ENCODE measurements around the gene COL1A1. TPM values are rescaled to one million over a fixed set of nuclear protein-coding genes. Genes with fewer than 3 reads are reported as not detected.

COL1A1 gene
- total RNA-seq, 1 experiment from 2014 or later: 104 TPM

DNA sequence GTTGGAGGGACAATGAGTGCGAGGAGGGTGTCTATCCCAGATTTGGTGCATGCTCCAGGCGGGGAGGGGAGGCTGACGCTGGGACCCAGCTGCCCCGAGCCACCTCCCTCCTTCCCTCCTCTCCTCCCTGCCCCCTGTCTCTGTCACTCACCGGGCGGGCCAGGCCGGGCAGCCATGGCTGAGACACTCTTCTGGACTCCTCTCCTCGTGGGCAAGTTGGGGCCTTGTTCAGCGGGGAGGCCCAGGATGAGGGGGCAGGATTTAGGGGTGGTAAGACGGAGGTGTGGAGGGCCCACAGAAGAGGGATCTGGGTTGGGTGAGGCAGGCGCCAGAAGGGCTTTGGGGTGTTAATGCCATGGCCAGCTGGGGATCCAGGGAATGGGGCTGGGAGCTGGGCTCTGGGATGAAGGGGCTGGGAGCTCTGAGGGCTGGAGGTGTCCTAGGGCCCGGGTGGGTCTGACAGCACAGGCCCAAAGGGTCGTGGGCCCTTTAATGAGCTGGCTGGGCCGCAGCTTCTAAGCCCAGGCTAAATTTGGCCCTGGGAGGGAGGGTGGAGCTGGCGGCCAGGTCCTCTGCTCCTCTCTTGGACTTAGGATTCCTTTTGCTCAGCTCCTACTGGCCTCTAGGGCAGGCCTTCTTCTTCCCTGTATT is 35.4 kb downstream of the COL1A1 start, which contains the start of gene SGCA:
TSS of gene SGCA (plus strand) at position 139 of the 651 bp plus-strand sequence. CDS start at position 175, 36 bp downstream.
- H4K5ac ChIP-seq (ENCODE audit: insufficient read length, low read depth, low read length): no peak within 1 kb of the TSS
- H3K9ac ChIP-seq (ENCODE audit: extremely low read depth, insufficient read length, low read length): no peak within 1 kb of the TSS
- Mint-ChIP-seq H3K36me3 (ENCODE audit: insufficient read depth in 1 of 3, low read depth in 3 of 3) (no peaks in the 10 kb centered on the region), H3K4me1 (peaks cover 18 to 51% of the 10 kb centered on the region in 2 experiments), H3K9me3 (no peaks in the 10 kb centered on the region; a peak in 1 of 5 replicates), H3K27me3 (ENCODE audit: low read depth) (peaks cover 18% of the 10 kb centered on the region), H3K27ac (peak within 1 kb of the TSS; percentile 5 to 47 (median 45); a peak in 3 of 7 replicates), H3K4me3 (no peak within 1 kb of the TSS; a peak in 1 of 5 replicates)
- H4K91ac ChIP-seq (ENCODE audit: insufficient read length, low read depth, low read length): no peak within 1 kb of the TSS
- peaks cover 3% of the 10 kb centered on the region; the same call in 1 of the 2 replicates for H3K4me1 ChIP-seq (ENCODE audit: insufficient read depth, low read length)
- peaks cover 9% of the 10 kb centered on the region for H3K23me2 ChIP-seq (ENCODE audit: insufficient read length, low read depth, low read length, poor library complexity, severe bottlenecking)
- H2BK12ac ChIP-seq (ENCODE audit: insufficient read length, low read depth, low read length): no peak within 1 kb of the TSS
- no peak within 1 kb of the TSS for H3K14ac ChIP-seq (ENCODE audit: insufficient read depth, low read length)
- no peak within 1 kb of the TSS for H3T11ph ChIP-seq (ENCODE audit: low read length)
- H2BK15ac ChIP-seq (ENCODE audit: low read depth, low read length): no peak within 1 kb of the TSS
- H3K9me3 ChIP-seq (ENCODE audit: control insufficient read depth, low read depth, low read length): no peaks in the 10 kb centered on the region
- no peak within 1 kb of the TSS for H3K23ac ChIP-seq (ENCODE audit: insufficient read length, low read depth, low read length)
- H3K27ac ChIP-seq (ENCODE audit: insufficient read length, low read depth, low read length): no peak within 1 kb of the TSS
- no peak within 1 kb of the TSS for H3K56ac ChIP-seq (ENCODE audit: insufficient read length, low read depth, low read length)
- no peaks in the 10 kb centered on the region for H3K79me1 ChIP-seq (ENCODE audit: insufficient read depth, low read depth, low read length, poor library complexity, severe bottlenecking)
- no peak within 1 kb of the TSS for H2BK5ac ChIP-seq (ENCODE audit: insufficient read length, low read length)
- H3K4ac ChIP-seq (ENCODE audit: low read depth, low read length): no peak within 1 kb of the TSS
- no peaks in the 10 kb centered on the region for H4K20me1 ChIP-seq (ENCODE audit: control insufficient read depth, insufficient read depth, insufficient read length)
- H2AFZ ChIP-seq (ENCODE audit: low read length): no peak within 1 kb of the TSS
- WGBS (ENCODE audit: extremely low coverage, insufficient read length, low lambda C conversion rate): no CpG with 5 or more reads among the region's 15 CpGs
- no peak within 1 kb of the TSS for H4K8ac ChIP-seq (replicated peaks; ENCODE audit: insufficient read length, low read depth, low read length)
- no peak within 1 kb of the TSS for H3K18ac ChIP-seq (ENCODE audit: insufficient read length, low read depth, low read length)
- no peak within 1 kb of the TSS for H2BK20ac ChIP-seq (ENCODE audit: low read depth, low read length, poor library complexity, severe bottlenecking)
- no peaks in the 10 kb centered on the region; the same call in 1 of the 2 replicates for H3K27me3 ChIP-seq (ENCODE audit: insufficient read depth, low read length)
- no peak within 1 kb of the TSS for H2BK120ac ChIP-seq (ENCODE audit: low read depth, low read length, poor library complexity, severe bottlenecking)
- no peak within 1 kb of the TSS for H3K4me2 ChIP-seq (ENCODE audit: insufficient read depth, insufficient read length, low read length)
- no peak within 1 kb of the TSS for H2AK5ac ChIP-seq (ENCODE audit: insufficient read length, low read length)
- TF ChIP-seq CTCF (conservative IDR thresholded peaks at IDR 0.05): no peak
- no peaks in the 10 kb centered on the region for H3K79me2 ChIP-seq (ENCODE audit: insufficient read depth, low read length)
- no peak for DNase-seq

Measured in H9 (cell line).